Activated B cell treated with CpG ODN at 0.5 μM for 24 hours (primary cell): ENCODE results near the gene CNTNAP4. TPM values are rescaled to one million over a fixed set of nuclear protein-coding genes. Genes with fewer than 3 reads are reported as not detected.

Experiments used
- ATAC-seq: fragments of 200-7000 bp; cut with Tn5 transposase; one replicate; pipeline ENCODE4 v1.10.0; 2021; ENCODE audit warnings: low read depth, mild to moderate bottlenecking, moderate library complexity
- CTCF ChIA-PET: fragments of 350-600 bp; sonication (Branson Sonifier 250); formaldehyde crosslinking; loops from one replicate; lab custom pipeline; 2021; ENCODE audit warnings: antibody characterized with exemption; lab: Charles Lee
- POLR2A ChIA-PET: fragments of 350-600 bp; sonication (Branson Sonifier 250); formaldehyde crosslinking; loops from one replicate; lab custom pipeline; 2021; ENCODE audit warnings: antibody characterized with exemption; lab: Charles Lee
- DNase-seq: peaks from one replicate; pipeline ENCODE4 v3.0.0; 2022
- H3K27ac Mint-ChIP-seq: one replicate; pipeline ENCODE4 v1.8.0; 2020; ENCODE audit warnings: mixed read lengths
- H3K27me3 Mint-ChIP-seq: one replicate; pipeline ENCODE4 v1.8.0; 2021; ENCODE audit warnings: mixed read lengths
- H3K36me3 Mint-ChIP-seq: one replicate; pipeline ENCODE4 v1.8.0; 2021; ENCODE audit warnings: low read depth, mixed read lengths
- H3K4me1 Mint-ChIP-seq: one replicate; pipeline ENCODE4 v1.8.0; 2021; ENCODE audit warnings: mixed read lengths
- H3K4me3 Mint-ChIP-seq: one replicate; pipeline ENCODE4 v1.8.0; 2020; ENCODE audit warnings: mild to moderate bottlenecking, mixed read lengths
- H3K9me3 Mint-ChIP-seq: one replicate; pipeline ENCODE4 v1.8.0; 2020; ENCODE audit warnings: mixed read lengths
- intact Hi-C: fragments of 100-400 bp; cut with micrococcal nuclease; formaldehyde crosslinking; loops from one replicate; pipeline ENCODE4 v1.15.1; 2024
- total RNA-seq: library from RNA; stranded (reverse); gene quantifications from 2 replicates; pipeline ENCODE4 v1.2.3, GENCODE V29; 2022
- TF ChIP-seq, protein P1 (sequence below): fragments of 200-600 bp; IDR thresholded peaks from one replicate; pipeline ENCODE4 v1.8.0; 2022; ENCODE audit warnings: antibody characterized with exemption, mild to moderate bottlenecking

CNTNAP4 gene
- total RNA-seq, 1 donor from 2014 or later = not detected

DNA sequence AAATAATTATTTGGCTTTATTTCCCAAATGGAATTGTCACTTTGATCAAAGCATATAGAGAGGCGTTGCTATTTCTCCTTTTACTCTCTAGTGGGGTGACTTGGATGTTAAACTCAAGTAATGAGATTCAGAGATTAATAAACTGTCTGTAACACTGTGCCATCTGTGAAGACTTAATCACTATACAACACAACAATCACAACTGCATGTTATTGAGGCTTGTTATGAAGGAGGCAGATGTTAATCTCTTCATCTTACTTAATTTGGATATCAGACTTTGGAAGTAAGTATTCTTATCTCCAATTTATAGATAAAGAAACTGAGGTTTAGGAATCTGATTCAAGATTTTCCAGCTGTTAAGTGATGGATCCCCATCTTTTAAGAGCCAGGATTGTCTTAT lies 132.5 kb downstream of the CNTNAP4 start:
- no peak for ATAC-seq
- no peak overlapping the region for H3K4me3 Mint-ChIP-seq
- ChIA-PET CTCF (no interaction called here), POLR2A (no interaction called here)
- no peak overlapping the region for H3K27ac Mint-ChIP-seq
- no peaks in the 10 kb centered on the region for H3K4me1 Mint-ChIP-seq
- H3K36me3 Mint-ChIP-seq = no peaks in the 10 kb centered on the region
- no peaks in the 10 kb centered on the region for H3K27me3 Mint-ChIP-seq
- no peak for DNase-seq
- TF ChIP-seq, protein P1, sequence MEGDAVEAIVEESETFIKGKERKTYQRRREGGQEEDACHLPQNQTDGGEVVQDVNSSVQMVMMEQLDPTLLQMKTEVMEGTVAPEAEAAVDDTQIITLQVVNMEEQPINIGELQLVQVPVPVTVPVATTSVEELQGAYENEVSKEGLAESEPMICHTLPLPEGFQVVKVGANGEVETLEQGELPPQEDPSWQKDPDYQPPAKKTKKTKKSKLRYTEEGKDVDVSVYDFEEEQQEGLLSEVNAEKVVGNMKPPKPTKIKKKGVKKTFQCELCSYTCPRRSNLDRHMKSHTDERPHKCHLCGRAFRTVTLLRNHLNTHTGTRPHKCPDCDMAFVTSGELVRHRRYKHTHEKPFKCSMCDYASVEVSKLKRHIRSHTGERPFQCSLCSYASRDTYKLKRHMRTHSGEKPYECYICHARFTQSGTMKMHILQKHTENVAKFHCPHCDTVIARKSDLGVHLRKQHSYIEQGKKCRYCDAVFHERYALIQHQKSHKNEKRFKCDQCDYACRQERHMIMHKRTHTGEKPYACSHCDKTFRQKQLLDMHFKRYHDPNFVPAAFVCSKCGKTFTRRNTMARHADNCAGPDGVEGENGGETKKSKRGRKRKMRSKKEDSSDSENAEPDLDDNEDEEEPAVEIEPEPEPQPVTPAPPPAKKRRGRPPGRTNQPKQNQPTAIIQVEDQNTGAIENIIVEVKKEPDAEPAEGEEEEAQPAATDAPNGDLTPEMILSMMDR = no peak
- no peaks in the 10 kb centered on the region for H3K9me3 Mint-ChIP-seq
- intact Hi-C loops = no loop called here

DNA sequence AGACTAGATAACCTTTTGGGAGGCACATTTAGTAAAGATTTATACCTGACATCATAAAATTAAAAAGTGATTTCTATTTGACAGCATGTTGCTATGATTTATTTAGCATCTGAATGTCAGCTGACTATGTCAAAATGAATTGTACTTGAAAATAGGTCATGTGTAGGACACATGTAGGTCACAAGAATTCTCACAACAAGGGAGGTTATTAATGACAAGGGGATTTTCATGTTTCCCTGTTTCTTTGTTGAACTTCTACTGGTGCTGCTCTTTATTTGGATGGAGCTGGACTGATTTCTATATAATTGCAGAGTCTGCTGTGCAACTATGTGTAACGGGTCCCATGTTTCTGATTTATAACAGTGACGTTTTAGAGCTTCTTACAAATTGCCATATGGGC lies 144.4 kb downstream of the CNTNAP4 start:
- H3K36me3 Mint-ChIP-seq = no peaks in the 10 kb centered on the region
- ChIA-PET POLR2A (no interaction called here), CTCF (no interaction called here)
- H3K4me1 Mint-ChIP-seq = no peaks in the 10 kb centered on the region
- no peak for ATAC-seq
- H3K9me3 Mint-ChIP-seq = no peaks in the 10 kb centered on the region
- H3K4me3 Mint-ChIP-seq = no peak overlapping the region
- no peak for DNase-seq
- TF ChIP-seq, protein P1 = no peak
- no peaks in the 10 kb centered on the region for H3K27me3 Mint-ChIP-seq
- no peak overlapping the region for H3K27ac Mint-ChIP-seq
- intact Hi-C loops = no loop called here

GRCh38 chr16:76428858-76429257 lies 151.7 kb downstream of the CNTNAP4 start:
- no peak for ATAC-seq

GRCh38 chr16:76441391-76441790 lies 164.2 kb downstream of the CNTNAP4 start:
- Mint-ChIP-seq H3K27ac (no peak overlapping the region), H3K4me3 (no peak overlapping the region), H3K27me3 (no peaks in the 10 kb centered on the region), H3K36me3 (no peaks in the 10 kb centered on the region), H3K4me1 (no peaks in the 10 kb centered on the region), H3K9me3 (peaks cover 3% of the 10 kb centered on the region)
- CTCF ChIA-PET = no interaction called here
- intact Hi-C loops = no loop called here
- POLR2A ChIA-PET = no interaction called here
- ATAC-seq = no peak
- DNase-seq = no peak
- TF ChIP-seq, protein P1 = no peak

More at GRCh38 chr16:76428858-76429257, 151.7 kb downstream of the CNTNAP4 start:
- no peaks in the 10 kb centered on the region for H3K36me3 Mint-ChIP-seq
- TF ChIP-seq, protein P1 = no peak
- H3K4me1 Mint-ChIP-seq = no peaks in the 10 kb centered on the region
- CTCF ChIA-PET = no interaction called here
- no peaks in the 10 kb centered on the region for H3K27me3 Mint-ChIP-seq
- intact Hi-C loops = no loop called here
- no peak for DNase-seq
- peaks cover 2% of the 10 kb centered on the region for H3K9me3 Mint-ChIP-seq
- no peak overlapping the region for H3K27ac Mint-ChIP-seq
- H3K4me3 Mint-ChIP-seq = no peak overlapping the region
- POLR2A ChIA-PET = no interaction called here

DNA sequence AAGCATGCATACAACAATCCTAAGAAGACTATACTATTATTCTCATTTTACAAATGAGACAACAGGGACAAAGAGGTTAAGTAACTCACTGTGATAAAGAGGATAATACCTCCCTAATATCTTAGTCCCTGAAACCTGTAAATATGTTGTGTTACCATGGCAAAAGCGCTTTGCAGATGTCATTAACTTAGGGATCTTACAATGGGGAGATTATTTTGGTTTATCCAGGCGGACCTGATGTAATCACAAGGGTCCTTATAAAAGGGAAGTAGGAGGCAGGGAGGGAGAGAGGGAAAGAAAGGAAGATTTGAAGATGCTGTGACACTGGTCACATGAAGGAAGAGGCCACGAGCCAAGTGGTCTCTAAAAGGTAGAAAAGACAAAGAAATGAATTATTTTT lies 164.7 kb downstream of the CNTNAP4 start:
- no peaks in the 10 kb centered on the region for H3K27me3 Mint-ChIP-seq
- peaks cover 3% of the 10 kb centered on the region for H3K9me3 Mint-ChIP-seq
- ChIA-PET CTCF (no interaction called here), POLR2A (no interaction called here)
- TF ChIP-seq, protein P1 = no peak
- H3K4me1 Mint-ChIP-seq = no peaks in the 10 kb centered on the region
- H3K36me3 Mint-ChIP-seq = no peaks in the 10 kb centered on the region
- ATAC-seq = no peak
- DNase-seq = no peak
- no peak overlapping the region for H3K27ac Mint-ChIP-seq
- intact Hi-C loops = no loop called here
- no peak overlapping the region for H3K4me3 Mint-ChIP-seq
